Activated CD8-positive, alpha-beta memory T cell treated with anti-CD3 and anti-CD28 coated beads, Interleukin-2, amount 50 U/mL, for 48 hours (primary cell): ENCODE data around the gene SCYGR4.
"Not testable (repeated sequence)": the region's sequence is repeated elsewhere in the genome, so short reads cannot be mapped to it uniquely, and the experiment has no call there.

Experiments used
- DNase-seq: peaks from one replicate; pipeline ENCODE4 v3.0.0-alpha.2; 2020

SCYGR4 gene

GRCh38 chr2:227614740-227615139, 2.6 kb upstream of the SCYGR4 start, which contains the start of gene SCYGR3:
SCYGR3 (minus strand) TSS chr2:227614840; CDS start chr2:227614840, 0 bp downstream.
- no peak for DNase-seq

- DNase-seq: no peak
Observed at GRCh38 chr2:227615181-227615580, 2.1 kb upstream of the SCYGR4 start.

DNA sequence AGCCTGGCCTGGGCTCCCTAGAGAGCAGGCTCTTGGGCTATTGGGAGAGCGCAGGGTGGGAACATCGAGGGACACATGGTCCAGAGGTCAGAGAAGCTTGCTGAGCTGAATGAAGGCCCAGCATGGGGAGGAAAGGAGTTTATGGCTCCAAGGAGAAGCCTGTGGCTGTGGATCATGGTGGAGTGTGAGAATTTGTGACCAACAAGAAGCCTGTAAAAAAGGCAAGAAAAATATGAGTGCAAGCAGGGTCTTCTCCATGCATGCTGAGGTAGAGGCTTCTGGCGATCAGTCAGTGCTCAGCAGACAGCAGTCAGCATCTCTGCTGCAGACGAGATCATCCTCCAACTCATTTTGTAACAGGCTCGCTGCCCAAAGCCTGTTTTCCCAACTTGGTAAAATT, 1.4 kb upstream of the SCYGR4 start:
- no peak for DNase-seq

DNA sequence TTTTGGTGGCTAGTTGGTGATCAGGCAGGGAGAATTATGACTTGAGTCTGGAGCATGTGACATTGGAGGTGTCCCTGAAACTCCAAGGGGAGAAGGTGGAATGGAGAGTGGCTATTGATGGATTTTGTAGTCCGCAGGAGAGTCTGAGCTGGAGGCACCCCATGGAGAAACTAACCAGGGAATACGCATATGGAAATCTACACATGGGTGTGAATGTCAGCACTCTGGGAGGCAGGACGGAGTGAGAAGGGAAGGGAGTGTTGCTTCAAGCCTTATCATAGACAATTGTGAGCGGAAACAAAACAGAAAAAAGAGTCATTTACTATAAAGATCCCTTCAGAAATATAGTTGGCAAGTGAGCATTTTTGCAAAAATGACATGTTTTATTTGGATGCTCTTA, 667 bp upstream of the SCYGR4 start:
- no peak for DNase-seq

- no peak for DNase-seq
Observed at GRCh38 chr2:227623226-227623625, 5.9 kb downstream of the SCYGR4 start.

- no peak for DNase-seq
Observed at GRCh38 chr2:227625420-227625819, 8.1 kb downstream of the SCYGR4 start.

DNA sequence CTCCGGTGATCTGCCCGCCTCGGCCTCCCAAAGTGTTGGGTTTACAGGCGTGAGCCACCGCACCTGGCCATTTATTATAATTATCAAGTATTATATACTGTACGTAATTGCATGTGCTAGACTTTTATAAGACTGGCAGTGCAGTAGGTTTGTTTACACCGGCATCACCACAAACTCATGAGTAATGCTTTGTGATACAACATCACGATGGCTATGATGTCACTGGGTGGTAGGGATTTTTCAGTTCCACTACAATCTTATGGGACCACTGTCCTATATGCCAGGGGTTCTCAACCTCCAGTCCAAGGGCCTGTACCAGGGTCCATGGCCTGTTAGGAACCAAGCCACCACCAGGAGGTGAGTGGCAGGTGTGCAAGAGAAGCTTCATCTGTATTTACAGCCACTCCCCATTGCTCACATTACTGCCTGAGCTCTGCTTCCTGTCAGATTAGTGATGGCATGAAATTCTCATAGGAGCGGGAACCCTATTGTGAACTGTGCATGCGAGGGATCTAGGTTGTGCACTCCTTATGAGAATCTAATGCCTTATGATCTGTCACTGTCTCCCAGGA, 9.4 kb downstream of the SCYGR4 start:
- no peak for DNase-seq

DNA sequence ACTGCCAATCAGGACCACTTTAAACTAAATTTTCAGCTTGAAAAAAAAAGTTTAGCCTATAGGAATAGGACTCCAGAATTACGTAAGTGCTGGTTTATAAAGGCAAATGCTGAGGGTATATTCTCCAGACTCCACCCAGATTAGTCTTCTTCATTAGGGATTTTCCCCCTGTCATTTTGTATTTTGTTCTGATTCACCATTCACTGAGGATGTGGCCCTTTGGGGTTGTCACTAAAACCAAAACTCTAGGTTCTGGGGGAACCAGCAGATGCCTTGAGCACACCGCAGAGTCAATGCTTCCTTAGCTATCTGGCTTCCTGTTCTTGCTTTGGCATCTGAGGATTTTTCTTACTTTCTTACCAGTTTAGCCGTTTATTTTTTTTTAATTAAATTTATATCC, 10.5 kb downstream of the SCYGR4 start:
- DNase-seq: no peak

GRCh38 chr2:227629435-227629834, 12.1 kb downstream of the SCYGR4 start:
- no peak for DNase-seq

DNA sequence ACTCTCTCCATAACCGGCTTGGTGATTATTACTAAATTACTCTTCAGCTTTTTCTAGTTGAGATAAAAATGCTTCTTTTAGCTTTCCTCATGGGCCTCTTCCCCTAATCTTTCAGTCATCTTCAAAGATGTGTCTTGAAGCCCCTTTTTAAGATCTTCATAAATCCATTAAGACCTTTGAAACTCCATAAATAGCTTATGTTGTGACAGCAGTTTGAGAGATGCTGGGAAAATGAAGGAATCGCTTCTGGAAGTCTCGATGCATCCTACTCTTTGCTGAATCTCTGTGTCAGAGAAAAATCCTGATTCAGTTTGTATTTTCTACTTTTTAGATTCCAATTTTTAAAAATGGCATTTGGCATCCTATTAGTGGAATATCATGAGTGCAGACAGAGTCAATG, 13.0 kb downstream of the SCYGR4 start:
- DNase-seq: no peak

- DNase-seq: no peak
Observed at GRCh38 chr2:227632827-227633226, 15.5 kb downstream of the SCYGR4 start.

- DNase-seq: no peak
Observed at GRCh38 chr2:227634201-227634600, 16.9 kb downstream of the SCYGR4 start.

DNA sequence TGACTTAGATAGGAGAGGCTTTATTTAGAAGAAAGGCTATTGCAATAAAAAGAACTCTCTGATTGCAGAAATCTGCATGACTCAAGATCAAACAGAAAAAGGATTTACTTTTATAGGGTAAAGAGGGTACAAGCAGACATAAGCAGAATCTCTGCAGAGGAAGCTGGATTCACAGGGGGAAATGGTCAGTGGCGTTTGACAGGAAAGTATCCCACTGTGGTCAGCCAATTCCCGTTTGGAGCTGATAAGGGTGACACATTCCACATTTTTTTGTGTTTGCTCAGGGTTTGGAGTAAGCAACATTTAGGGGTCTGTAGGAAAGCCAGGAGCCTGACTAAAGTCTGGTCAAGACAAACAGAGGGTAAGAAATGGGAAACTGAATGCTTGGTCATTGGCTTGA, 25.4 kb downstream of the SCYGR4 start:
- DNase-seq: no peak

- no peak for DNase-seq
Observed at GRCh38 chr2:227643990-227644551, 26.8 kb downstream of the SCYGR4 start.

DNA sequence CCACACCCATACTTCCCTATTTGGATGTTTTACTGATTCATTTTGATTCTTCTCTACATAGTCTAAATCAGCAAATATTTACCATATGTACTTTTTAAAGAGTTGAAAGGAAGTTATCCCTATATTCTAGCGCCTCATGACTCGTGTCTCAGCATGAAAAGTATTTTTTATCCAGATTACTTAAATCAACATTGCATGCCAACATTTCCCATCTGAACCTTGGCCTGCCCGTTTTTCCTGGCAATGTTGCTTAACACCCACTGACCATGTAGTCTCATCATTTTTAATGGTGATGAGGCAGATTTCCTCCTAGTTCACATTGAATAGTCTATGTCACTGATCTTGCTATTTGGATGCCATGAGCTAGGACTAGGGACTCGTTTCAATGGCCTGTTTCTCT, 36.1 kb downstream of the SCYGR4 start:
- no peak for DNase-seq

- DNase-seq: no peak
Observed at GRCh38 chr2:227654426-227654825, 37.1 kb downstream of the SCYGR4 start.

- no peak for DNase-seq
Observed at GRCh38 chr2:227655454-227655853, 38.2 kb downstream of the SCYGR4 start.

- no peak for DNase-seq
Observed at GRCh38 chr2:227657199-227657845, 40.0 kb downstream of the SCYGR4 start.

GRCh38 chr2:227661025-227661649, 43.8 kb downstream of the SCYGR4 start:
- DNase-seq: no peak

DNA sequence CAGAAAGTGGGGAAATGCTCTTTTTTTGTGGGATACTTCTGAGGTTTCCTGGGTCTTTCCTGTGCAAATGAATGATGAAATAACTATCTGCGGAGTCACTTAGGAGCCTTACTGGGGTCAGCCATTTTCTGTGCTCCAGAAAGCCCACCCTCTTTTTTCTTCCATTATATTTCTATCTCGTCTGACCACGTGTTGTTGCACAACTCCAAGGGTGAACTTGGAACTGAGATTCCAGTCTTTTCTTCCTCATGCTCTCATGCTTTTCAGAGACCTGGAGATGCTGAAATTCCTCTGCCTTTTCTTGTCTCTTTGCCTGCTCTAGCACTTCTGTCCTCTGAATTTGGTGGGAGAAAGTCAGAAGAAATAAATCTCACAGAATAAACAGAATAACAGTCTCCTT, 44.5 kb downstream of the SCYGR4 start:
- no peak for DNase-seq

GRCh38 chr2:227665189-227665940, 48.1 kb downstream of the SCYGR4 start:
- no peak for DNase-seq

DNA sequence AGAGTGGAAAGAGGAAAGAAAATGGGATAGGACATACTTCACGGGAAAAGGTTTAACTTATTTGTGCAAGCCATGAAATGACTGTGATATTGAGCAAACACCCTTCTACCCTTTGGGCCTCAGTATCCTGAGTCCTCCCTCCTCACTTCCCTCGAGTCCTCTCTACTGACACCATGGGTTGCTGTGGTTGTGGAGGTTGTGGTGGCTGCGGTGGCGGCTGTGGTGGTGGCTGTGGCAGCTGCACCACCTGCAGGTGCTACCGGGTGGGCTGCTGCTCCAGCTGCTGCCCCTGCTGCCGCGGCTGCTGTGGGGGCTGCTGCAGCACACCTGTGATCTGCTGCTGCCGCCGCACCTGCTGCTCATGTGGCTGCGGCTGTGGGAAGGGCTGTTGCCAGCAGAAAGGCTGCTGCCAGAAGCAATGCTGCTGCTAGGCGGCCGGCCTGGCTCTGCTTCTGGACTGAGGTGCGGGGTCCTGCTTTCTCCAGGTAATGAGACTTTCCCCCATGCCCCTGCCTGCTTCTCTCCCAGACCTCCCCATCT, 49.4 kb downstream of the SCYGR4 start, which contains the start of gene SCYGR5:
Gene SCYGR5 (plus strand): TSS at position 174 of the 540 bp plus-strand sequence. CDS start 0 bp downstream, at position 174.
- not testable (repeated sequence) for DNase-seq
